CD4-positive, alpha-beta T cell treated with Interleukin-21 for 1 hour (primary cell): ENCODE data around the gene VWA7.

Experiments
- DNase-seq: peaks from one replicate; pipeline ENCODE4 v3.0.0-alpha.2; 2020

VWA7 gene

DNA sequence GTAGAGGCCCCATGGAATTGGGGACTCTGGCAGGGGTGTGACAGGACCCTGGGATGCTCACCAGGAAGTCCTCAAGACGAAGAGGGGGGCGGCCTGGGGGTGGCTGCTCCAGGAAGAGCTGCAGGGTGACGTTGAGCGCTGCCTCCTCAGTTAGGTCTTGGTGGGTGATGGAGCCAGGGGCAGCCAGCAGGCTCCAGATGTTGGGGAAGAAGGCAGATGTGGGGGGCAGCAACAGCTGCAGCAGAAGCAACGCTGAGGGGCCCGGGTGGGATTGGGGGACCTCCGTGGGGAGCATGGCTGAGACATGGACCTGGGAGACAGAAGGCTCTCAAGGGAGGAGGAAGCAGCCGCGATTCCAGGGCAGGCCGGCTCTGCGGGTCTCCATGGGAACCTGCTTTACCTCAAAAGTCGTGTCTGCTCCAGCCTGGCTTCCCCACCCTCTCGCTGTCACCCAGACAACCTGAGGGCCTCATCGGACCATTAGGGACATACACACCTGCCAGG lies 591 bp downstream of the VWA7 start:
- no peak for DNase-seq

DNA sequence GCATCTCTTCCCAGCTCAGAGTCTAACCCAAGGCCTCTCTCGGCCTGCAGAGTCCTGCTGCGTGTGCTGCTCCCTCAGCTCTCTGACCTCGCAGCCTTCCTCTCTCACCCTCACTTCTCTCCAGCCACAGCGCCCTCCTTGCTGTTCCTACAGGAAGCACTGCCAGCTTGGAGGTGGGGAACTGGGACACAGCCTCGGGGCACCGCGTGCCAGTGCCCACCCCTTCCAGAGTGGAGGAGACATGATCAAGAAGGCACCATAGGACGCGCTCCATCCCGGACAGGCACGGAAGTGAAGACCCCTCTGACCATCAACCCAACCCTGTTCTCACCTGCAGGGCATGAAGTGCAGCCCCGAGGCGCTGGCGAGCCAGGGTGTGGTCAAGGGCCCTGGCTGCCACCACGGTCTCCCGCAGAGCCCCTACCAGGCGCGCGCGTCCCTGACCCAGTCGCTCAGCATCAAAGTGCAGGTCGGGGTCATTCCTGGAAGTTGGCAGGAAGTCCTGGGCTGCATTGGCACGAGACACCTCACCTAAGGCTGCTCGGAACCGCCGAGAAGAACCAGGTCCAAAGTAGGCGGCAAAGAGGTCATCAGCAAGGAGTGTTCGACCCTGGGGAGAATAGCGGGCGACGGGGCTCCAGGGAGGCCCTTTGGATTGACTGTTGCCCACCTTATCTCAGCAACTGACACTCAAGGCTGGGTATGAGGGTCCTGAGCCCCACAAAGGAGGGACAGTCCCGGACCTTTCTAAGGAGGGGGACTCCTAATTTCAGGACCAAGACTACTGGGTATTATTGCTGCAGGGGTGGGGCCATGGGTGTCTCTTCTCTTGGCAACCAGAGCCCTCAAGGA lies 1.3 kb downstream of the VWA7 start:
- no peak for DNase-seq

- no peak for DNase-seq
These were observed 1.9 kb downstream of the VWA7 start for GRCh38 chr6:31775184-31775583.

- DNase-seq, result no peak
These were observed 5.2 kb downstream of the VWA7 start for GRCh38 chr6:31771992-31772358.

GRCh38 chr6:31770860-31771259 lies 6.3 kb downstream of the VWA7 start:
- DNase-seq, result no peak

DNA sequence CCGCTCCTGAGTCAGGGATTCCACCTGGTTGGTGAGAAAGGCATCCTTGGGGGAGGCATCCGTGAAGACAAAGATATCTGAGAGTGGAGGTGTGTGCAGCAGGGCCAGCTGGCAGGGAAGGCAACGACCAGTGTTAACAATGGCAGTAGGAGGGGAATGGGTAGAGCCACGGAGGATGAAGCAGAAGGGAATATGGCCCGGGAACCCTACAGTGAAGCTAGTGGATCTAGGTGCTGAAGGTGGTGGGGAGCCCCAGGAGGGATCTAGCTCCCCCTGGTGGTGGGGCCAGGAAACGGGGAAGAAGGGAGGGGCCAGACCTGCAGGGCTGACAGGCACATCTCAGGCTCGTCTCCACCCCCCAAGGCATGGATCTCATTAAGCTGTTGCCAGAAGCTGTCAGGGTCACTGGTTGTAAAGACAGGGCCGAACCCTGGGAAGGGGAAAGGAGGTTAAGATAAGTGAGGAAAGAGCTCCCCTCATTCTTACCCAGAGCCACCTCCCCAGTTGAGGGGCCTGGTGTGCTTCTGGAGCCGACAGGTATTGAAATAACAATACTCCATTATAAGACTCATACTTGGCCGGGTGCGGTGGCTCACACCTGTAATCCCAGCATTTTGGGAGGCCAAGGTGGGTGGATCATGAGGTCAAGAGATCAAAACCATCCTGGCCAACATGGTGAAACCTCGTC lies 7.3 kb downstream of the VWA7 start:
- DNase-seq, result peak; percentile 84

DNA sequence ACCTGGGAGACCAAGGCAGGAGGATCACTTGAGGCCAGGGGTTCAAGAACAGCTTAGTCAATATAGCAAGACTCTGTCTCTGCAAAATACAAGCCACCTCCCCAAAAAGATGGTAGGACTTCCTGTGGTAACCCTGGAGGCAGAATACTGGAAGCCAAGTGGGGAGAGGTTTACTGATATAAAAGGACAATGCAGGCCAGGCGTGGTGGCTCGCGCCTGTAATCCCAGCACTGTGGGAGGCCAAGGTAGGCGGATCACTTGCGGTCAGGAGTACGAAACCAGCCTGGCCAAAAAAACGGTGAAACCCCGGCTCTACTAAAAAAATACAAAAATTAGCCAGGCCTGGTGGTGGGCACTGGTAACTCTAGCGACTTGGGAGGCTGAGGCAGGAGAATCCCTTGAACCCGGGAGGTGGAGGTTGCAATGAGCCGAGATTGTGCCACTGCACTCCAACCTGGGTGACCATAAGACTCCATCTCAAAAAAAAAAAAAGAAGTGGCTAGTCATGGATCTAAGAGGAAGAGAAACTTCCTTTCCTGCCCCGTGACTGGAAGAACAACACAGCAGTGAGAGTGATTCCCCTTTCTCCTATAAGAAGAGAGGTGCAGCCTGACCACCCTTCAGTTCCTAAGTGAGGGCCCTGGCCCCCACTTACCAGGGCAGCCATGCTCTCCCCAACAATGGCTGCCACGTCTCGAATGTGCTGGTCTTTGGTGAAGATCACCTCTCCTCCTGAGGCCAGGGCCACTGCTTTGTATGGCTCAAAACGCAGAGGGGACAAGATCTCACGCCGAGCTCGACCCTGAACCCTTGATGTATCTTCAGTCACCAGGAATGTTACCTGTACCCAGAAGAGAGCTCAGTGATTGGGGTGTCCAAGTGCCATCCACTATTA lies 8.5 kb downstream of the VWA7 start:
- DNase-seq, result no peak

DNA sequence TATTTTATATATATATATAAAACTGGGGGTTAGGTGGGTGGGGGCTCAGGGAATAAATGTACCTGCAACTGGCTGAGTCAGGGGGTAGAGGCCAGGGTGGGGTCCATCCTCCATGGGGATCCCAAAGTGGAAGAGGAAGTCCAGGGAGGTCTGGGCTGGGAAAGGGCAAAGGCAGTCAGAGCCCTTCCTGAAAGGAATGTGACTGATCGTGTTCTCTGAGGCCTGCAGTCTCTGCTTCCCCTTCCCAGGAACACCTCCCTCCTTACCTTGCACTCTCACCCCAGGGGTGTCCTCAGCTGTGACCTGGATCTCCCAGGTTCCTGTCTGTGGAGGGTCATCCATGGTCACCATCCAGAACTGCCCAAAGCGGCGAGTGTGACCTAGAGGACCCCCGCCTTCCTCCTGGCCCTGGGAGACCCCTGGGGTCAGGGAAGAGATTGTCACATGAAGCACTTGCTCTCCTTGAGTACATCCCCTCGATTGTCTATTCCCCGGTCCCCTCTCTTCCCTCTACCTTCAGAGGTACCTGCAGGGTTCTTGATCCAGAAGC lies 10.0 kb downstream of the VWA7 start:
- no peak for DNase-seq

- no peak for DNase-seq
These were observed 11.0 kb downstream of the VWA7 start for GRCh38 chr6:31765910-31766794.

DNA sequence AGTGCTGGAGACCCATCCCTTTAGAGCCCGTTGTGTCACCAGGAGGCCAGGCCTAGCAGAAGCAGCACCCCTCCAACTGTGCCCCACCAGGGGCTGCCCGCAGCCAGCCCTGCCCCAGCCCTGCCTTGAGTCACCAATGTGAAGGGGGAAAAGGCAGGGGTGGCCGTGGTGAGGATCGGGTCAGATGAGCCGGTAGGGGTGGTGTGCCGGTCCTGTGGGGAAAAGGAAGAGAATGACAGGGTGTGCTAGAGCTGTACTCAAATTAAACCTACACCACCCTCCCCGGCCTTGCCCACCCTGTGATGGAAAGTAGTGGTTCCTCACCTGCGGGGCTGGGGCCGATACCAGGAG lies 11.6 kb downstream of the VWA7 start:
- DNase-seq, result no peak

DNA sequence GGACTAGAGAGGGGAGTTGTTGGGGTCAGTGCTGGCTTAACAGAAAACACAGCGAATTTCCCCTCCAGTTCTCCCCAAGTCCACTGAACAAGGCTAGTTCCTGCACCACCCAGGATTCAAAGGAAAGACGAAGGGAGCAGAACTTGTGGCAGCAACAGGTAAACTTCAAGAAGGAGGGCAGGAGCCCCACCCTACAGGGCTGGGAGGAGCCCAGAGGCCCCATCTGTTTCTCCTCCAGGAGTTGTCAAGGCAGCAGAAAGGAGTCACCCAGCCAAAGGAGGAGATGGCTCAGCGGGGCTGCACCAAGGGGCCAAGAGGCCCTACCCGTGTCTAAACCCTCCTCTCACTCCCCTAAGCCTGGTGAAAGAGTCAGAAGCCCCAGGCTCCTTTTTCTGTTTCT lies 12.9 kb downstream of the VWA7 start:
- DNase-seq, result no peak

- no peak for DNase-seq
These were observed 13.5 kb downstream of the VWA7 start for GRCh38 chr6:31763619-31763940.

DNA sequence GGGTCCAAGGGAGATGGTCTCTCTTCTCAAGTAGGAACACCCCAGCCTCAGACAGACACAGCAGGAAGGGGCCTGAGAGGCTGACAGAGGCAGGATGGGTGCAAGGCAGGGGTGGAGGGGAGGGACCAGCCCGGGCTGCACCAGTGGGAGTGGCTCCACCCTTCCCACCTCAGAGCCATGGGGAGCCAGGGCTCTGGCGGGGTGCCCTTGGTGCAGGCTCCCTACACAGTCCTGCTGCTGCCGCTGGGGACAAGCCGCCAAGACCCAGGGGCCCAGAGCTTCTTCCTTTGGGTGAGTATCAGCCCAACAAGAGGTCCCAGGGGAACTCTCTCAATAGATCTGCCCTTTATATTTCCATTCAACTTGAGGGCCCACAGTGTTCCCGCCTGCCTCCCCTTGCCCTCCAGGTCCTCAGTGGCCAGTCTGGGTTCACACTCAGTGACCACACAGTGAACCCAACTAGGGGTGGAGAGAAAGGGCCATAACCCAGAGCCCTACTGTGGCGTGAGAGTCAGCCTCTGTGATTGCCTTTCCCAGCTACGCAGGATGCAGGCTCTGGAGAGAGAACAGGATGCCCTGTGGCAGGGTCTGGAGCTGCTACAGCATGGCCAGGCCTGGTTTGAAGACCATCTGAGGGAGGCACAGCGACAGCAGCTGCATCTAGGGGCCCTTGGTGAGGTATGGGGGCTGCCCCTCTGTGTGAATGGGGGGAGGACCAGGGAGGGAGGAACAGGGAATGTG lies 14.1 kb downstream of the VWA7 start:
- no peak for DNase-seq

- no peak for DNase-seq
These were observed 14.8 kb downstream of the VWA7 start, which contains the start of gene SAPCD1 for GRCh38 chr6:31762356-31762755. SAPCD1 (plus strand) TSS chr6:31762656; CDS start chr6:31763055, 399 bp downstream.

GRCh38 chr6:31761343-31761742 lies 15.8 kb downstream of the VWA7 start:
- no peak for DNase-seq

GRCh38 chr6:31760790-31761189 lies 16.3 kb downstream of the VWA7 start:
- no peak for DNase-seq

DNA sequence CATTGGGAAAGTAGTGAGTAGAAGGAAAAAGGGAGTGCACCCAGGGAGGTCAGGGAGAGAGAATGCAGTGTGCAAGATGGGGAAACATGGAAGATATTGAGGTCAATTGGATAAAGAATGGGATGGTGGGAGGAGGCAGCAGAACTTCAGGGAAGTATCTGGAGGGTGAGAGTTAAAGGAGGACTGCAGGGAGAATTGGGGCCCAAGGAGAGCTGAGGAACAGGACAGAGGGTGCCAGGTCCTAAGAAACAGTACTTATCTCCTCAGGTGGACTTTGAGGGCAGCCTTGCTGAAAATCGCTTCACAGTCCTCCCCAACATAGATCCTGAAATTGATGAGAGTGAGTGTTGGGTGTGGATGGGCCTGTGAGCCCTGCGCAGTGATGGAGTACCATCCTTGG lies 18.8 kb downstream of the VWA7 start:
- no peak for DNase-seq

- no peak for DNase-seq
These were observed 24.3 kb downstream of the VWA7 start for GRCh38 chr6:31752739-31753319.

DNA sequence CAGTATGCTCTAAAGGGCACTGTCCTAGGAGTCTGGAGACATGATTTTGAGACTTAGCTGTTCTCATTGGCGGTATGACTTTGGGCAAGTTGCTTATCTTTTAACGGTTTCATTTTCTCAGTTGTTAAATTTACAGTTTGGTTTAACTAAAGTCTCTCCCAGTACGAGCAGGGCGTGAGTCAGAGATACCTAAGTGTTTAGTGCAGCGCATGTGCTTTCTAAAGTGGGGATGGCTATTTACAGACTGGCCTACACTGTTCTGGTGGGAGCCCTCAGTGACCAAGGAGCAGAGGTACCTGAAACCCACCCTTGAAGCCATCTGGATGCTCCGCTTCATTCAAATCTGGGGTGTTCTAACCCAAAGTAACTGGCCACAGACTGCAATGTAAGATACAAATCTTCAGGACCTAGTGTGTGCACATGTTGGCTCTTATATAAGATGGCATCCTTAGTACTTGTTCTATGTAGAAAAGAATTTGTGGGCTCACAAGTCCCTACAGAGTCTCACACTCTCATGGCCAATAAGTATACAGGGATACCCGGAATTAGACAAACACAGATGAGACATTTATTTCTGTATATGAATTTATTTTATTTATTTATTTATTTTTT lies 26.6 kb downstream of the VWA7 start:
- DNase-seq, result no peak

- no peak for DNase-seq
These were observed 27.7 kb downstream of the VWA7 start for GRCh38 chr6:31749301-31750036.
